HG02798 (cell line): ENCODE results near the gene TAS2R38.
"Not testable (repeated sequence)": the region's sequence is repeated elsewhere in the genome, so short reads cannot be mapped to it uniquely, and the experiment has no call there.

Experiments used
- ATAC-seq: cut with Tn5 transposase; IDR thresholded peaks from one replicate; pipeline ENCODE4 v1.9.1; 2021; ENCODE audit warnings: mild to moderate bottlenecking; ENCODE audit not compliant: unreplicated experiment, poor library complexity

The TAS2R38 gene

DNA sequence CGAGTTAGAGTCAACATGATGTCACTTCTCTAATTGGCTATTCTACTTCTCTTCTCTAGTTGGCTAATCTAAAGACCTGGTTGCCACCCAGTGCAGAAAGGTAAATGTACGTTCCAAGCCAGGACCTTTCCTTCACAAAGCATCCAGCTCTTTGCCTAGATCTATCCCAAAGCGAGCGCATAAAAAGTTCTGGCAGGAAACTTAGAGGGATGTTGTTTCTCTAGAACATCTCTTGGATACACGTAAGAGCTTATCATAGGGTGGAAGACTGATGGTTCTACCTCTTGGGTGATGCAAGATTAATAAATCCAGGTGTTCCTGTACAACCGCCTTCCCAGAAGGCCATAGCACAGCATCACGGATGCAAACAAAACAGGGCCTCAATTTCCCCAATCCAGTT lies at the start of gene TAS2R38:
TAS2R38 (minus strand) TSS at position 101 of the 400 bp plus-strand sequence; CDS start at position 17, 84 bp downstream.
- no peak for ATAC-seq

DNA sequence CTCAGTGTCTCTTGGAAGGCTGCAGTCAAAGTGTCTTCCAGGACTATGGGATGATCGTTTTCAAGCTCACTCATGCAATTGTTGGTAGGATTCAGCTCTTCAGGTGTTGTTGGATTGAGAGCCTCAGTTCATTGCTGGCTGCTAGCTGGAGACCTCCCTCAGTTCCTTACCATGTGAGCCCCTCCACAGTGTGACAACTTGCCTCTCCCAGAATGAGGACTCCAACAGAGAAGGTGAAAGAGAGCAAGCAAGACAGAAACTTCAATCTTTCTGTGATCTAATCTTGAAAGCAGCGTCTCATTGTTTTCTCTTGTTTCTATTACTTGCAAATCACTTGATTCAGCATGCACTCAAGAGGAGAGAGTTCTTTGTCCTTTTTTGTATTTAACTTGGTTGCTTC lies 44.6 kb upstream of the TAS2R38 start:
- no peak for ATAC-seq

DNA sequence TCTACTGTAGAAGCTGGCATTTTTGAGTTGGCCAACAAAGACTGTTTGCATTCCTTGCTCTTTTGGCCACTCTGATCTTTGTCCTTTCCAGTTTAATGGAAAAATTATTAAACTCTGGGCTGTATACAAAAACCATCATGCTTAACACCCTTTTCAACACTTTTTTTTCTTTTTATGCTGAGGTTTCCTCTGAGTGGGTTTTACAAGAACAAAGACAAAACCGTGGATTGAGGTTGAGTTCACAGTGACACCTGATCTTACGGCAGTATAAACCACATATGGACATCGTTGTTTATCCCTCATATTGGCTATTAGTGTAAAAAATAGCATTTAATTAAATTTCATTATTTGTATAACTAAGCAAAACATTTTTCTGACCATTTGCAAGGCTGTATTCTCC lies 43.9 kb upstream of the TAS2R38 start:
- no peak for ATAC-seq

DNA sequence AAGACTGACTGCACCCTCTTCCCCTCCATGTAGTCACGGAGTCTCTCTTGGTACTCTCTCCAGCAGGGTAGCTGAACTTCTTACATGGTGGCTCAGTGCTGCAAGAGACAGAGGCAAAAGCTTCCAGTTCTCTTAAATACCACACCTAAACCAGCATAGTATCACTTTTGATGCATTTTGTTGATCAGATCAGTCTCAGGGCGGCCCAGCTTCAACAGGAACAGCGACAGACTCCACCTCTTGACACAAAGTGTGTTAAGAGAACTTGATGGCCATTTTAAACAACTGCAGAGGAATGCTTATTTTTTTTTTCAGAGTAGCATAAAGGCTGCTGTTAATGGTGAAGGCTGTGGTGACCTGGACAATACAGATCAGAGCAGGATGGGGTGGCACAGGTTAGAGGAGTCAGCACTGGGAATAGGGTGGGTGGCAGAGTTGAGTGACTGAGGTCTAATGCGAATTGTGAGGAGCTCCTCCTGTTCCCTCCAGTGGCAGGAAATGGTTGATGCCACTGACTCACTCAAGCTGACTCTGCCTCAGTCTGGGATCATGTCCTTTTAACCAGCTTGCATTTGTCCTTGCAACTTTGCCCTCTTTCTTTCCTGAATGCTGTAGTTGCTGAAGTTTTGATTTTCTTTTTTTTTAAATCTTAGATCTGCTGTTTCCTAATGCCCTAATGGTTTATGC lies 39.4 kb upstream of the TAS2R38 start:
- ATAC-seq: no peak

DNA sequence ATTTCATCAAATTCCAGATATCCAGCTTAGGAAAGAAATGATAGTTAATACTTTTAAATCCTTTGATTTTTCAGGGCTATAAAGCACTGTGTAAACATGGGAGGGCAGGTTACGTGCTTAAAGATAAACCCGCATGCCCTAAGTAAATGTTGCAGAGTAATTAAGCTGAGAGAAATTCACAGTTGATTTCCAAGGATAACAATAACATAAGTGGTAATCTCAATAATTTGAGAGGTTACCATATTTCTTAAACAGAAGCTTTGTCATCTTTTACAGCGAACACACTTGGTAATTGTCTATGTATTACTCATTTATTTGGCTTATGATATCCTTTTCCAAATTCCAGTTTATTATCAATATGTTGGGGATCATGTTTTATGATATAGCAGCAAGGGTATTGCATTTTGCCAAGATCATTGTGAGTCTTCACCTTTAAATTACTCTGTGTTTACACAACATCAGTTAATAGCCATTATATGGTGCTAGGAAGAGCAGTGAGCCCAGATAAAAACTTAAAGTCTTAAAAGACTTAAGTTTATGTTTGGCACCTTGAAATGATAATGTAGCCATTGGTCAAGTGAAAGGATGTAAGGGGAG lies 37.5 kb upstream of the TAS2R38 start:
- no peak for ATAC-seq

DNA sequence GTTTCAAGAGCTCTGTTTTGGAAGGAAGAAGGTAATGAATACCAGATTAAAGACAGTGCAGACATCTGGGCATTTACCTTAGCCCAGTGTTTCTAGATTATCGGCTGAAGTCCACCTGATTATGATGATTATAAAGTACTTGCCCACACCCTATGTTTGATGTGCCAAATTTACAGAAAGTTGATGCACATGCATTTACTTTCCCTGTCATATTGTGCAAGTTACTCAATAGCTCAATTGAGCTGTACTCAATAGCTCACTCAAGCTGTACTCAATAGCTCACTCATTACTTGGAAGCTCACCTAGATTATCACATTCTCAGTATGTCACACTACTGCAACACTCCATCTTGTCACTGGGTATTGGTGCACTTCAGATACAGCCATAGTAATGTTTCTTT lies 35.6 kb upstream of the TAS2R38 start:
- ATAC-seq: no peak

DNA sequence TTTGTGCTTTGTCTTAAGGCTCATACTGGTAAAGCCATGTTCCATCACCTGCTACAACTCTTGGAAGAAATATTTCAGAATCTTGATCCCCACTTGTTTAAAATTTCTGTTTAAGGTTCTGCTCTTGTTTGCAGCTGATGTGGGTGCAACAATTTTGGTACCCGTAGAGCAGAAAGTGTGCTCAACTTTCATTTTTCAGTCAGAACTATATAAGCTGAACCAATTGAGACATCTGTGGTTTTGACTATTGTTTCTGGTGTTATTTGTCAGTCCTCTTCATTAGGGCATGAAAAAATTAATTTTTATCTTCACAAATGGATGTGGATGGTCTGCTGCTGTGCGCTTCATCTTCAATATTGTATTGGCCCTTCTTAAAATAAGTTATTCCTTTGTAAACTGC lies 33.0 kb upstream of the TAS2R38 start:
- ATAC-seq: no peak

DNA sequence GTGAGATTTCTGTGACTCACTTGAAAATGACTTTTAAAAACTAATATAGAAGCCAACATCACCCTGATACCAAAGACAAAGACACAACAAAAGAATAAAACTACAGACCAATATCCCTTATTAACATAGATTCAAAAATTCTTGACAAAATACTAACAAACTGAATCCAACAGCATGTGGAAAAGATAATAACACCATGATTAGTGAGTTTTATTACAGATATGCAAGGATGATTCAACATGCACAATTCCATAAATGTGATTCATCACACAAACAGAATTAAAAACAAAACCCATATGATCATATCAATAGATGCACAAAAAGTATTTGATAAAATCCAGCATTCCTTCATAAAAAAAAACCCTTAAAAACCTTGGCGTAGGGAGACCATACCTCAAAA lies 28.6 kb upstream of the TAS2R38 start:
- no peak for ATAC-seq

DNA sequence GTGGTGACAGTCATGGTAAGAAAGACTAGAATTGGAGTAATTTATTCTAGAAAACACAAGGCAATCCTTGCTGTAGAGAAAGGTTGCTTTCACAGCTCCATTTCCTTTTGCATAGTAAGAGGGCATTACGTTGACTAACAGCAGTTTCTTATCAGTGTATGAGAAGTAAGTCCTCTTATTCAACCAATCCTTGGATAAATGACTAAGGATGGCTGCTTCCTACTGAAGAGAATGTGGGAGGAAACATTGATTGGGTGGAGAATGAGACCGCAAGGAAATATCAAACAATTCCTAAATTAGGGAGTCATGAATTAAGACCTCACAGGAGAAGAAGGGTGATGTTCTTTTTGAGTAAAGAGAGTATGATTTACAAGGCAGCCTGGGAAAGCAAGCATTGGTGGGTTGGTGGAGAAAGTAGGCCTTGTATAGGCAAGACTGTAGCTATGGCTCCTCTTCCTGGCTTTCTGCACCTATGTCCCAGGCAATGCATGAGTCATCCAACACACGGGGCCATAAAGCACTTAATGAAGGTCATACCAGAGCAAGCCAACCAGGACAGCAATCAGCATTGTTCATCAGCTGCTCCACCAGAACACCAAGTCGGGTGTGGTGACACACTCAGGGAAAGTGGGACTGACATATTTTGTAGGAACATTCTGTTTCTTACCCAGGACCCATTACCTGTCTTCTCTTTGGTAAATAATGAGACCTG lies 27.7 kb upstream of the TAS2R38 start:
- no peak for ATAC-seq

DNA sequence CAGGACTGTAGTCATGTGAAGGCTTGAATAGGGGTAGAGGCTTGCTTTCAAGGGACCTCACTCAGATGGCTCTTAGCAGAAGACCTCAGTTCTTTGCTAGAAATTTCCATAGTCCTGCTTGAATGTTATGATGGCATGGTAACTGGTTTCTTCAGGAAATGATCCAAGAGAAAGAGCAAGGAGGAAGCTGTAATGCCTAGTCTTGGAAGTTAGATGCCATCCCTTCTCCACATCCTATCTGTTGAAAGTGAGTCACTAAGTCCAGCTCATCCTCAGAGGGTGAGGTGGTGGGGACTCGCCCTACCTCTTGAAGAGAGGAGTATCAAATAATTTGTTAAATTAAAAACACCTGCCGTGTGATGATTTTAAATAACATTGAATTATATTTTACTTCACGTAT lies 26.7 kb upstream of the TAS2R38 start:
- no peak for ATAC-seq

DNA sequence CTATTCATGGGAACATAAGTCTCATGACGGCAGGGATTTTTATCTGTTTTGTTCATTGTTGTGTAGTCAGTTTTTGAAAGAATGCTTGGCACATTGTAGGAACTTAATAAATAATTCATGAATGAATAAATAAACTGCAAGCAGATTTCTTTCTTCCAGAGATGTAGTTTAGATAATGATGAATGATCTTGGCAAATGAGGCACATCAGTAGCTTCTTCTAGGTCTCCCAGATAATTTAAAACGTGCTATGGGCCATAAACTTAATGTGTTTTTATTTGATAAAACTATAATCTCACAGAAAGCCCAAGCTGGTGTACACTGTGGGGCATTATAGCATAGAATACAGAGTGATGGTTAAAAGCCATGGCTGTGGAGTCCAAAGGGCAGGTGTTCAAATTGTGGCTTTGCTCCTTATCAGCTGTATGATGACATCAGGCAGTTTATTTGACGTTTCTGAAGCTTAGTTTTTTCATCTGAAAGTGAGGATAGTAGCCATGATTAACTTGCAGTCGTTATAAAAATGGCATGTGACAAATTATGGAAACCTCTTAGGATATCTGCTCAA lies 25.6 kb upstream of the TAS2R38 start:
- no peak for ATAC-seq

DNA sequence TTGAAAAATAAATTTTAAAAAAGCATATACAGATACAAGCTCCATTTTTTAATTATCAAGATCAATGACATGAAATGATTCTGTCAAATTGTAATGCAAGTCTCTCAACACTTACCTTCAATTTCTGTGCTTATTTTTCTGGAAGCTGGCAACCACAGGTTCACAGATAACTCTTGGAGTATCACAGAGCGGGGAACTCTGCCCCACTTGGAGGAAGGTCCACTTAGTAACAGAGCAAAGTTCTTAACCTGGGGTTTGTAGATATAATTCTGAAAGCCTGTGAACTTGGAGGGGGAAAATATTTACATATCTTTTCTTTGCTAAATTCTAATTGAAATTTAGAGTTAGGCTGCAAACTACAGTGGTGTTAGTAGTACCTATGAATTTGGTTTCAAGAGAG lies 19.8 kb upstream of the TAS2R38 start:
- no peak for ATAC-seq

DNA sequence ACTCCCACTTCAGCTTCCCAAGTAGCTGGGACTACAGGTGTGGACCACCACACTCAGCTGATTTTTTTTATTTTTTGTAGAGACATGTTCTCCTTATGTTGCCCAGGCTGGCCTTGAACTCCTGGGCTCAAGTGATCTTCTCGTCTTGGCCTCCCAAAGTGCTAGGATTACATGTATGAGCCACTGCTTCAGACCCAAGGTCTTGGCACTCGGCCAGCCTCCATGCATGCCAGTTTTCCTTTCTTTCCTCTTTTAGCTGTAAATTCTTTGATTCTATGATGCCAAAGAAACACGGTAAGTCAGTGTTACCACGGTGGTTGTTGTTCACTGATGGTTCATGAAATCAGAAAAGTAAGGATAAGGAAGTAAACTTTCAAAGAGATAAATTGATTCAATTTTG lies 19.1 kb upstream of the TAS2R38 start:
- no peak for ATAC-seq

DNA sequence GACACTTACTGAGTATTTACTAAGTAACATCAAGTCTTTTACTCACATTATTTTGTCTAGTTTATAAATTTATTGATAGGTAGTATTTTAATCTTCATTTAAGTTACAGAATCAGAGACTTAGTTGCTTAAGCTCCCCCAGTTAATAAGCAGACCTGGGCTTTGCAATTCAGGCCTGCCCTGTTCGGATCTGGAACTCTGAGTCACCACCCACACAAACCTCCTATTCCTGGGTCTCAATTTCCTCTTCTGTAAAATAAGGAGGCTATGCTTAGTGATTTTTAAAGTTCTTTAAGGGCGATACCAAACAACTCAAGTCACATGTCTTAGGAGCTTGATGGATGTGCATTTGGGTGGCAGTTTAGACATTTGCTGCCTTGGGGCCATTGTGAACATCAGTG lies 18.6 kb upstream of the TAS2R38 start:
- ATAC-seq: no peak

DNA sequence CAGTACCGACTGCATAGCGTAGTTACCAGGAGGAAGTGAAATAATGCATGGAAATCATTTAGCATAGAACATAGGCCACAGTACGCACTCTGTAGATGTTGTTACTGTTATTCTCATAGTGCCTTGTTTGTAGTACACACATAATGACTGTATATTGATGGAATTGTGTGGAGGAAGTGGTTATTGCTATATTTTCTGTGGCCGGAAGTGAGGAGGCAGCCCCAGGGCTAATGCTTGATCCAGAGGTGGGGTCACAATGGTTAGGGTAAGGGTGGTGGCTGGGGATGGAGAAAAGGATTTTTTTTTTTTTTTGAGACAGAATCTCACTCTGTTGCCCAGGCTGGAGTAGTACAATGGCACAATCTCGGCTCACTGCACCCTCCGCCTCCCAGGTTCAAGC lies 17.6 kb upstream of the TAS2R38 start:
- ATAC-seq: no peak

DNA sequence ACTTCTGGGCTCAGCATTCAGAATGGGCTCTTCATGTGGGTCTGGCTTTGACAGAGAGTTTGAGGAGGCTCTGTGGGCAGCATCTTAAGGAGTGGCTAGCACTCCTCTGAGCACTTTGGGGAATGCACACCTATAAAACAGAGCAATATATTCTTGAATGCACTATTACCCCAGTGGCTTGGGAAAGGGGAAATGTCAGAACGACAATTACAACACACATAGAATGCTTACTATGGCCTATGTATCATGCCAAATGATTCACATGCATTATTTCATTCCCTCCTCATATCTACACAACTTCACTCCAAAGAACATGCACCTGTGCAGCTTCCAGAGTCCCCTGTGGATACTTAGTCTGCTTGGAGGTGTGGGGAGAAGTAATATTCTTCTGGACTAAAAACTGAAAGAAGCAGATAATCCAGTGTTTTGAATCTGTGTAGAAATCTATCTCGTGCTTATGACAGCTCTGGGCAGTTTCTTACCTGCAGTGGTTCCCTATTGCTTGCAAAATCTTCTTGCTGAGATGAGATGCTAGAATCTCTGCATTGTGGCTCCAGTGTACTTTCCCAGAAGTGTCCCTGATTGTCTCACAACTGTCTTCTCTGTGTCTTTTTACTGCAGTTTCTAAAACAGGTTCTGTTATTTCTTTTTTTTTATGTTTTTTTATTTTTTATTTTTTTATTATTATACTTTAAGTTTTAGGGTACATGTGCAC lies 16.6 kb upstream of the TAS2R38 start:
- no peak for ATAC-seq

DNA sequence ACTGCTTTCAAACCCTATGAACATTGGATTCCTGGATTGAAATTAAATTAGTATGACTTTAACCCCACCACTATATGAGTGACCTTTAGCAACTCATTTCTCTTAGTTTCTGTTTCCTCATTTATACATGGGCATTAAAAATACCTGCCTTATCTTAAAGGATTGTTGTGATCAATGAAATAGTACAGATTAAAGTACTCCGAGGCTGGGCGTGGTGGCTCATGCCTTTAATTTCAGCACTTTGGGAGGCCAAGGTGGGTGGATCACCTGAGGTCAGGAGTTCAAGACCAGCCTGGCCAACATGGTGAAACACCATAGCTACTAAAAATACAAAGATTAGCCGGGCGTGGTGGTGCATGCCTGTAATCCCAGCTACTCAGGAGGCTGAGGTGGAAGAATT lies 14.2 kb upstream of the TAS2R38 start:
- not testable (repeated sequence) for ATAC-seq

DNA sequence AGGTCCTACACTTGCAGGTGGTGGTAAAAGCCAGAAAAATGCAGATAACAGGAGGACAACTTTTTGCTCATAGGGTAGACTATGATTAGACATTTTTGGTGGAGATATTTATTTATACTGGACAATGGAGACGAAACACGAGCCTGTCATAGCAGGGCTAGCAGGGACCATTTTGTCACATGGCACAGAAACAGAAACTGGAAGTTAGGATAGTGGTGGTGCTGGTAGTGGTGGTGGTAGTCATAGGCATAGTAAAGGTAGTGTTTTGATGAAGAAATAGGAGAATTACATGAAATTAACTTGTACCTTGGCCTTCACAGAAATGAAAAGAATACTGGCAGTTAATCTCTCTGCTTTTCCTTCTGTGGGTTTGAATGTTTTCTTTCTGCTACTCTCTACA lies 13.3 kb upstream of the TAS2R38 start:
- ATAC-seq: no peak

DNA sequence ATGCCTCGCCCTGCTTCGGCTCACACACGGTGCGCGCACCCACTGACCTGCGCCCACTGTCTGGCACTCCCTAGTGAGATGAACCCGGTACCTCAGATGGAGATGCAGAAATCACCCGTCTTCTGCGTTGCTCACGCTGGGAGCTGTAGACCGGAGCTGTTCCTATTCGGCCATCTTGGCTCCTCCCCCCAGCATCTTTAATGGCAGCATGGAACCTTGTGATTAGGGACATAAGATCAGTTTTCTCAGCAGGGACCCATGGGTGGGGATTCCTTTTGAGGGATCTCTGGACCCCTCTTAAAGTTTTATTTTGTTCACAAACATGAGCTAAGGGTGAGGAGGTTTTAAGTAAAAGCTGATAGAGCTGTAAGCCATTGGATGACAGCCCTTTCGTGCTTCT lies 12.4 kb upstream of the TAS2R38 start:
- ATAC-seq: not testable (repeated sequence)

DNA sequence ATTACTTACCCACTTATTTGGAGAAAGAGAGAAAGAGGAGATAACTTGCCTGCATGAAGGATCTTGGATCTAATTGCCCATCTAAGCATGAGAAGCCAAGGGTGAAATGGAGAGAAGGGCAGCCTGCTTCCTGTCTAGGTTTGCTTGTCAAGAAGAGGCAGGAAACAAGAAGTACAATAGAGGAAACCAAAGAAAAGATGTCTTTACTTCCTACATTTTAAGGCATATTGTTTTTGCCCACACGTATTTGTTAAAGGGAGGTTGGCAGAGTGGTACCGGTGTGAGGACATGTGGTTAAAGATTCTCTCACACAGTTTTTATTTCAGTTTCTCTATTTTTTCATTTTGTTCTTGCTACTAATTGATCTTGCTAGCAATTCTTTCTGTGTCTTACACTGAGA lies 6.0 kb upstream of the TAS2R38 start:
- ATAC-seq: no peak

DNA sequence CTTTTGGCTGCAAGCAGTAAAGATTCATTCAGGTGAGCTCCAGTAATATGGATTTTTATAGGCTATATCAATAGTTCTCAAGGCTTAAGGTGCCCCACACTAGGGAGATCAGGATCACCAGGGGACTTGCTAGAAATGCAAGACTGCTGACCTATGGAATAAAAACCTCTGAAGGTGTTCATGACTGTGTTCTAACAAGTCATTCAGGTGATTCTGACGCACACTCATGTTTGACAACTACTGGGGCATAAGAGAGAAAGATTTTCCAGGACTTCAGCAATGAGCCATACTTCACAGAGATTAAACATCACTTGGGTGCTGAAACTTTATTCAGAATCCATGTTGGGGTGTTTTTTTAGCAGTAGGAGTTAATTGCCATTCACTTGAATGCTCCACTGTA lies 4.8 kb upstream of the TAS2R38 start:
- no peak for ATAC-seq
